ENCODE results near the gene FBXO46.

DNA sequence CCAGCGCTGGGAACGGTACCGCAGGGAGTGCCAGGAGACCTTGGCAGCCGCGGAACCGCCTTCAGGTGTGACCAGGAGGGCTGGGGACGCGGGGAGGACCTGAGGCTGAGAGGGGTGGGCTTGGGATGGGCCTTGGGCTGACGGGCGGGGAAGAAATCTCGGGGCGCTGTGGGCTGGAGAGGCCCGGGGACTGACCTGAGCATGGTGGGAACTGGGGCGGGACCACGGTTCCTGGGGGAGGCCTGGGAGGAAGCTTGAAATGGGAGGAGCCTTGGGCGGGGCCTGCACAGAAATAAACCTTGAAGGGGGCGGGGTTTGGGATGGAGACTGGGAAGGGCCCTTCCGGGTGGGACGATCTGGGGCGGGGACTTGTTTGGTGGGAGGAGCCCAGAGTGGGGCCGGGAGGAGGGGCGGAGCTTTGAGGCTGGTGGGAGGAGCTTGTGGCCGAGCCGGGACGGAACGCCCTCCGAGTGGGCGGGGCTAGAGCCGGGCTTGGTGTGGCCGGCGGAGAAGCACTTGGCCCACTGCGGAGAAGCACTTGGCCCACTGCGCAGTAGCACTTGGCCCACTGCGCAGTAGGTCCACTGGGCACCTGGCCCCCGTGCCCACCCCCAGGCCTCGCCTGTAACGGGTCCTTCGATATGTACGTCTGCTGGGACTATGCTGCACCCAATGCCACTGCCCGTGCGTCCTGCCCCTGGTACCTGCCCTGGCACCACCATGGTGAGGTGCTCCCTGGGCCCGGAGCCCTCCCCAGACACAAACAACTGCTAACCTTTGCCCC, 59.8 kb downstream of the FBXO46 start:
- TF ChIP-seq, protein P1, sequence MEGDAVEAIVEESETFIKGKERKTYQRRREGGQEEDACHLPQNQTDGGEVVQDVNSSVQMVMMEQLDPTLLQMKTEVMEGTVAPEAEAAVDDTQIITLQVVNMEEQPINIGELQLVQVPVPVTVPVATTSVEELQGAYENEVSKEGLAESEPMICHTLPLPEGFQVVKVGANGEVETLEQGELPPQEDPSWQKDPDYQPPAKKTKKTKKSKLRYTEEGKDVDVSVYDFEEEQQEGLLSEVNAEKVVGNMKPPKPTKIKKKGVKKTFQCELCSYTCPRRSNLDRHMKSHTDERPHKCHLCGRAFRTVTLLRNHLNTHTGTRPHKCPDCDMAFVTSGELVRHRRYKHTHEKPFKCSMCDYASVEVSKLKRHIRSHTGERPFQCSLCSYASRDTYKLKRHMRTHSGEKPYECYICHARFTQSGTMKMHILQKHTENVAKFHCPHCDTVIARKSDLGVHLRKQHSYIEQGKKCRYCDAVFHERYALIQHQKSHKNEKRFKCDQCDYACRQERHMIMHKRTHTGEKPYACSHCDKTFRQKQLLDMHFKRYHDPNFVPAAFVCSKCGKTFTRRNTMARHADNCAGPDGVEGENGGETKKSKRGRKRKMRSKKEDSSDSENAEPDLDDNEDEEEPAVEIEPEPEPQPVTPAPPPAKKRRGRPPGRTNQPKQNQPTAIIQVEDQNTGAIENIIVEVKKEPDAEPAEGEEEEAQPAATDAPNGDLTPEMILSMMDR (conservative IDR thresholded peaks at IDR 0.05; ENCODE audit: low read depth, low read length) = no peak
- no peak for TF ChIP-seq MAZ (IDR thresholded peaks at IDR 0.05; ENCODE audit: borderline replicate concordance, low read depth, low read length)

Measured in IMR-90 (cell line).